ENCODE measurements around the gene CHD6. TPM values are rescaled to one million over a fixed set of nuclear protein-coding genes. Genes with fewer than 3 reads are reported as not detected.

Gene CHD6
- total and polyA plus RNA-seq, 8 donors = 9.8 to 32.6 (median 19.5) TPM

DNA sequence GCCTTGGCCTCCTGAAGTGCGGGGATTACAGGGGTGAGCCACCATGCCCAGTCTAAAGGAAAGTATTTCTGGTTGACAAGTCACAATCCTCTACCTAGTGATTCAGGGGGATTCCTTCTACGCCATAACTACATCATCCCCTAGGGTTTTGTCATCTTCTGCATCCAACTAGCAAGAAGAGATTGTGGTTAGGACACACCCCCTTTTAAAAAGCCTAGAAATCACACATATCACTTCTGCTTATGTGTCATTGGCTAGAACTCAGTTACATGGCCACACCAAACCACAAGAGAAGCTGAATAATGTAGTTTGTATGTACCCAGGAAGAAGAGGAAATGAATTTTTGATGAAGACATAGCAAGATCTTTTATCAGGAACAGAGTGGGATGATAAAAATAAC is 14.7 kb upstream of the CHD6 start:
- H3K27ac ChIP-seq = no peak overlapping the region
- no peaks in the 10 kb centered on the region for H3K36me3 ChIP-seq
- no peaks in the 10 kb centered on the region for H3K27me3 ChIP-seq
- FAIRE-seq (no peak), ATAC-seq (peak in 2 of 4 donors; percentile 12 to 21), DNase-seq (no peak)
- H3K4me3 ChIP-seq = no peak overlapping the region
- TF ChIP-seq, protein P1, sequence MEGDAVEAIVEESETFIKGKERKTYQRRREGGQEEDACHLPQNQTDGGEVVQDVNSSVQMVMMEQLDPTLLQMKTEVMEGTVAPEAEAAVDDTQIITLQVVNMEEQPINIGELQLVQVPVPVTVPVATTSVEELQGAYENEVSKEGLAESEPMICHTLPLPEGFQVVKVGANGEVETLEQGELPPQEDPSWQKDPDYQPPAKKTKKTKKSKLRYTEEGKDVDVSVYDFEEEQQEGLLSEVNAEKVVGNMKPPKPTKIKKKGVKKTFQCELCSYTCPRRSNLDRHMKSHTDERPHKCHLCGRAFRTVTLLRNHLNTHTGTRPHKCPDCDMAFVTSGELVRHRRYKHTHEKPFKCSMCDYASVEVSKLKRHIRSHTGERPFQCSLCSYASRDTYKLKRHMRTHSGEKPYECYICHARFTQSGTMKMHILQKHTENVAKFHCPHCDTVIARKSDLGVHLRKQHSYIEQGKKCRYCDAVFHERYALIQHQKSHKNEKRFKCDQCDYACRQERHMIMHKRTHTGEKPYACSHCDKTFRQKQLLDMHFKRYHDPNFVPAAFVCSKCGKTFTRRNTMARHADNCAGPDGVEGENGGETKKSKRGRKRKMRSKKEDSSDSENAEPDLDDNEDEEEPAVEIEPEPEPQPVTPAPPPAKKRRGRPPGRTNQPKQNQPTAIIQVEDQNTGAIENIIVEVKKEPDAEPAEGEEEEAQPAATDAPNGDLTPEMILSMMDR (IDR thresholded peaks at IDR 0.05) = no peak
- H3K9me3 ChIP-seq = no peaks in the 10 kb centered on the region
- intact Hi-C loops (cut with DNase I) = no loop called here
- no peaks in the 10 kb centered on the region for H3K4me1 ChIP-seq
- 92 to 95% methylated on average over 2 of the region's 2 CpGs for WGBS, 2 donors

GRCh38 chr20:41631826-41632225 is 13.6 kb upstream of the CHD6 start:
- Histone ChIP-seq H3K9me3 (no peaks in the 10 kb centered on the region), H3K27ac (no peak overlapping the region), H3K4me3 (no peak overlapping the region), H3K36me3 (no peaks in the 10 kb centered on the region), H3K27me3 (no peaks in the 10 kb centered on the region), H3K4me1 (no peaks in the 10 kb centered on the region)
- ATAC-seq (peak in 1 of 4 donors; percentile 64), DNase-seq (no peak), FAIRE-seq (no peak)
- intact Hi-C loops (cut with DNase I) = no loop called here
- 82 to 87% methylated on average over 4 of the region's 4 CpGs for WGBS, 2 donors
- TF ChIP-seq, protein P1 (IDR thresholded peaks at IDR 0.05) = no peak

GRCh38 chr20:41630846-41631245 is 12.7 kb upstream of the CHD6 start:
- FAIRE-seq = no peak
- Histone ChIP-seq H3K4me1 (no peaks in the 10 kb centered on the region), H3K36me3 (no peaks in the 10 kb centered on the region), H3K4me3 (no peak overlapping the region), H3K27me3 (no peaks in the 10 kb centered on the region), H3K9me3 (no peaks in the 10 kb centered on the region), H3K27ac (no peak overlapping the region)
- intact Hi-C loops (cut with DNase I) = no loop called here
- WGBS, 2 donors = 85 to 92% methylated on average over 1 of the region's 1 CpG
- DNase-seq = no peak
- TF ChIP-seq, protein P1 (IDR thresholded peaks at IDR 0.05) = no peak
- no peak for ATAC-seq

DNA sequence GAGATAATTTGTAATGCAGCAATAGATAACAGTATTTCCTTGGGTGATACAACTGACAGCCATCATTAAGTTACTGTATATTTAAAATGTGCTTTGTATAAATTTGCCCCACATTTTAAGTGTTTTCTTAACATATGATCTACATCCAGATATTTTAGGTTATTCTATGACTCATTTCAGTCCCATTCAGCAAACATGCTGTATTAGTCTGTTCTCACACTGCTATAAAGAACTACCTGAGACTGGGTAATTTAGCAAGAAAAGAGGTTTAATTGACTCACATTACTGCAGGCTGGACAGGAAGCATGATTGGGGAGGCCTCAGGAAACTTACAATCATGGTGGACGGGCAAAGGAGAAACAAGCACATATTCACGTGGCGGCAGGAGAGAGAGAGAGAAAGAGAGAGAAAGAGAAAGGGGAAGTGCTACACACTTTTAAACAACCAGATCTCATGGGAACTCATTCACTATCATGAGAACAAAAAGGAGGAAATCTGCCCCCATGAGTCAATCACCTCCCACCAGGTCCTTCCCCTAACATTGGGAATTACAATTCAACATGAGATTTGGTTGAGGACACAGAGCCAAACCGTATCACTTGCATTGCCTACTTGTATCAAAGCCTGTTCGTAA is 9.6 kb upstream of the CHD6 start:
- Histone ChIP-seq H3K27me3 (no peaks in the 10 kb centered on the region), H3K36me3 (no peaks in the 10 kb centered on the region), H3K27ac (no peak overlapping the region), H3K4me3 (no peak overlapping the region), H3K4me1 (no peaks in the 10 kb centered on the region), H3K9me3 (no peaks in the 10 kb centered on the region)
- WGBS, 2 donors = 87 to 89% methylated on average over 5 of the region's 5 CpGs
- TF ChIP-seq, protein P1 (IDR thresholded peaks at IDR 0.05) = no peak
- FAIRE-seq (no peak), ATAC-seq (no peak), DNase-seq (no peak)
- intact Hi-C loops (cut with DNase I) = no loop called here

- FAIRE-seq = no peak
Observed at GRCh38 chr20:41627001-41627495, 8.9 kb upstream of the CHD6 start.

More at GRCh38 chr20:41627001-41627495, 8.9 kb upstream of the CHD6 start:
- intact Hi-C loops (cut with DNase I) = no loop called here
- no peak overlapping the region for H3K27ac ChIP-seq
- H3K9me3 ChIP-seq = no peaks in the 10 kb centered on the region
- no peaks in the 10 kb centered on the region for H3K36me3 ChIP-seq
- ATAC-seq = no peak
- 89 to 94% methylated on average over 1 of the region's 1 CpG for WGBS, 2 donors
- TF ChIP-seq, protein P1 (IDR thresholded peaks at IDR 0.05) = no peak
- H3K4me1 ChIP-seq = no peaks in the 10 kb centered on the region
- H3K27me3 ChIP-seq = no peaks in the 10 kb centered on the region
- no peak overlapping the region for H3K4me3 ChIP-seq
- no peak for DNase-seq

All from pancreas (tissue), 10 donors.